HG03103 (cell line): ENCODE data around the gene TMEM178B.
"Not testable (repeated sequence)": the region's sequence is repeated elsewhere in the genome, so short reads cannot be mapped to it uniquely, and the experiment has no call there.

Source experiments
- ATAC-seq: cut with Tn5 transposase; IDR thresholded peaks from one replicate; pipeline ENCODE4 v1.9.1; 2021; ENCODE audit warnings: low read depth; ENCODE audit not compliant: unreplicated experiment

Gene TMEM178B

DNA sequence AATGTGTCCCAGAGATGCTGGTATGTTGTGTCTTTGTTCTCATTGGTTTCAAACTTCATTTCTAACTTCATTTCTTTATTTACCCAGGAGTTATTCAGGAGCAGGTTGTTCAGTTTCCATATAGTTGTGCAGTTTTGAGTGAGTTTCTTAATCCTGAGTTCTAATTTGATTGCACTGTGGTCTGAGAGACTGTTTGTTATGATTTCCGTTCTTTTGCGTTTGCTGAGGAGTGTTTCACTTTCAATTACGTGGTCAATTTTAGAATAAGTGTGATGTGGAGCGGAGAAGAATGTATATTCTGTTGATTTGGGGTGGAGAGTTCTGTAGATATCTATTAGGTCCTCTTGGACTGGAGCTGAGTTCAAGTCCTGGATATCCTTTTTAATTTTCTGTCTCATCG, 103.3 kb downstream of the TMEM178B start:
- ATAC-seq: not testable (repeated sequence)

DNA sequence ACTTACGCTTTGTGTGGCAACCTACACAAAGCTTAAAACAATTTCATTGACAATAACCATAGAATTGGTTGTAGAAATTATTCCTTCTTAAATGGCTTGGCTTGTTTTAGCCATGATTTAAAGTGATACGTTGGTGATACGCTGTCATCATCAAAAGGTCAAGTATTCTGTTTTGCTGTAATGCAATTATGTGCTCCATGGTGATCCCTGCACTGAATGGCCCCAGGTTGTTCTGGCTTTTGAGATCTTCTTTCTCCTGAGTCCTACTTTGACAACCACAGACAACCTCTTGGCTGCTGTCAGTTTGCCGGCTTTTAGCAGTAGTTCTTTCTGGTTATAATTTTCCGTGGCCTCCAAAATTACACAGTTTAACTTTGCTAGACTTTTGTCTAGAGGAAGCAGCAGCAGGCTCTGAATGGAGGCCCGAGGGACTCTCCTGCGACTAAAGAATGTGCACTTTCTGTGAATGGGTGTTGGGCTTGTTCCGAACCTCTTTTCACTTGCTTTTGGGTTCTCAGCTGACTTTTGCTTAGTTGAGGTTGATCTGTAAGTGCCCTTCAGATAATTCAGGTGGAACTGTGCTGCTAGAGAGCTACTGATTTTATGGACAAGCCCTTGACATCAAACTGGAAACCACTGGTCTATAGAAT, 104.7 kb downstream of the TMEM178B start:
- ATAC-seq: no peak

DNA sequence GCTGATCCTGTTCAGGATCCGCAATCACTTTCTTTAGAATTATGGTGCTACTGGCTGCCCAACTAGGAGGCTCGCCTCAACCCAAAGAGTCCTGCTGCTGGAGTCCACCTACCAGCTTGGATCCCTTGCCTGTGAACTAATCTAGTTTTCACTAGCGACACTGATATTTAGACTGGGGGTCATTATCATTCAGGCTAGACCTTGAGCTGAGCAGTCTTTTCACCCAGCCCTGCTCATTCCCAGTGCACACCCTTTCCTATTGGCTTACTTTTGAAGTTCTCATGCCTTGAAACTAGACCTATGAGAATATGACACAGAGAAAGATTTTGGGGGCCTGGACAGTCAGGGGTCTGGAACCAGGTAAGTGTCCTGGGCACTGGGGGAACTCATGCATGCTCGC, 107.9 kb downstream of the TMEM178B start:
- ATAC-seq: no peak

DNA sequence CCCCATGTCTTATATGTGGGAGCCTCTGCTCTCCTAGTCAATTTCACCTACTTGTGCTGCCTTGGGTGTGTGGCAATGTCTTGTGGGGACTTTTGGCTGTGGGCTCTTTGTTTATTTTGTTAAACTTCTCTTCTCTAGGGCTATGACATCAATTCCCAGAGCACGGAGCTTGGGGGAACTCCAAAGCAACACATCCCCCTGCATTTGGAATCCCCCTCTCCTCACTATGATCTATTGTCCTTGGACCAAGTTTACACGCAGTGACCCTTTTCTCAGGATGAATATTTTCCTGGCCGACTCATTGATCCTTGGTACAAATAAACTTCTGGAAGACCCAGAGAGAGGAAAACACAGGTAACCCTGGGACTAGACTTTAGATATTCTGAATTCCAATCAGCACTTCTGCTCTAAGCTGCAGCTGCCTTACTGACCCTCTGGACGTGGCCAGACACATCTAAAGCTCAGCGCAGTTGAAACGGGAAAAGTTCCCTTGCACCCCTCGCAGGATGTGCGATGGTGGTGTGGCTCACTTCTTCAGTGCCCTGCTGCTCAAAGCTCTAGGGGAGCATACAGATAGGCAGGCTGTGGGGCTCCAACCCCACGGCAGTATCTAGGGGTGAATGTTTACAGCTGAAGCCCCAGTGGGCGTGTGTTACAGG, 110.8 kb downstream of the TMEM178B start:
- ATAC-seq: no peak

DNA sequence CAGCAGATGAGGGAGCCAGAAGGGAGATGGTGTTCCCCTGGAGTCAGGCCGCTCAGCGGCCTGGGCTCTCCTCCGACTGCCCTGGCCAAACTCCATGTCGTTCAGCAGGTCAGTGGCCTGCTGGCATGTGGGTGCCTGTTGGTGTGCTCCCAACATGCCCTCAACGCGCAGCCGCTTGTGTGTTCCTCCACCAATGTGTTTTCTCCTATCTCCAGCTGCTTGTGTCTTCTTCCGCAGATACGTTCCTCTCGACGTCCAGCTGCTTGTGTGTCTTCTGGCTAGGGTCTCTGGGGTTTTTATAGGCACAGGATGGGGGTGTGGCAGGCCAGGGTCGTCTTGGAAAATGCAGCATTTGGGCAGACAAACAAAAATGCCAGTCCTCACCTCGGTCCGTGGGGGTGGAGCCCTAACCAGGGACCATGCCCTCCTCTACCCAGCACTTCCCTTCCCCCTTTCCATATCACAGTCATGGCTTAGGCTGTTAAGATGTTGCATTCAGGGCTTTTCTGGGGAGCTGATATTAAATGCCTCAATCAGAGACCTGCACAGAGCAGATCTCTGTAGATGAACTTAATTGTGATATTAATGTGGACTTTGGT, 111.6 kb downstream of the TMEM178B start:
- ATAC-seq: no peak

DNA sequence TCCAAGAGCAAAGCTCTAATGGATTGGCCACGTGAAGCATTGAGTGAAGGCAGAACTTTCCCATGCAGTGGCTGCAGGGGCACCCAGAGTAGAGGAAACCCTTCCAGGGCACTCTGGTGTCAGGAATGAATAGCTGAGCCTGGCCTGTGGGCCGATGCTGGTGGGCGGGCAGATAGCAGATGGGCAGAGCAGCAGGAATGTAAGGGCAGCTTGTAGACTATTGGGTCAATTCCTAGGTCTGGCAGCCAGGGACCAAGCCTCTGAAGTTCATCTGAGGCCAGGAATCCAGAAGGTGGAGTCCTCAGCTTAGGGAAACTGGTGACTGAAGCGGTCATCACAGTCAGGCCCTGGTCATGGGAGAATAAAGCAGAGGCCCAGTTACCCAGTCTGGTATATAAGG, 115.4 kb downstream of the TMEM178B start:
- ATAC-seq: no peak

DNA sequence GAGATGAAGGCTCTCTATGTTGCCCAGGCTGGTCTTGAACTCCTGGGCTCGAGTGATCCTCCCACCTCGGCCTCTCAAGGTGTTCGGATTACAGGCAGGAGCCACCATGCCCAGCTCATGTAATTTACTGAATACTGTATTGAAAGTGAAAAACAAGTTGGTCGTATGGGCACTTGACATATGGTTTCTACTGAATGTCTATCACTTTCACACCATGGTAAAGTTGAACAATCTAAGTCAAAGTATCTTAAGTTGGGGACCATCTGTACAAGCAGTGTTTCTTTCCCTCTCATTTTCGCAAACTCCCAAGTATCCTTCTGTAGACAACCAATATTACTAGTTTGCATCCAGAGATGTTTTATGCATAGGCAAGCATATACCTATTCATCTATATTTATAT, 116.6 kb downstream of the TMEM178B start:
- ATAC-seq: no peak

DNA sequence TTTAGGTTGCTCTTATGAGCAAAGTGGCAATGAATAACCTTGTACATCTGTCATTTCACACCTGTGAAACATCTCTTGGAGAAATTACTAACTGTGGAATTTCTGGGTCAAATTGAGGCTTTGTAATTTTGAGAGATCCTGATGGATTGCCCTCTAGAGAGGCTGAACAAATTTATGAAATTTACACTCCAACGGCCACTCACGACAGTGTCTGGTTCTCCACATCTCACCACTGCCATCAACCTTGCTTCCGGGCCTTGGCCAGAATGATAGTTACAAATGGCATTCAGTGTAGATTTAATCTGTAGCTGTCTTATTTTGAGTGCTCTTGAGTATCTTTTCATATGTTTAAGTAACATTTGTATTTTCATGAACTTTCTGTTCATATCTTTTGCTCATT, 117.4 kb downstream of the TMEM178B start:
- no peak for ATAC-seq

DNA sequence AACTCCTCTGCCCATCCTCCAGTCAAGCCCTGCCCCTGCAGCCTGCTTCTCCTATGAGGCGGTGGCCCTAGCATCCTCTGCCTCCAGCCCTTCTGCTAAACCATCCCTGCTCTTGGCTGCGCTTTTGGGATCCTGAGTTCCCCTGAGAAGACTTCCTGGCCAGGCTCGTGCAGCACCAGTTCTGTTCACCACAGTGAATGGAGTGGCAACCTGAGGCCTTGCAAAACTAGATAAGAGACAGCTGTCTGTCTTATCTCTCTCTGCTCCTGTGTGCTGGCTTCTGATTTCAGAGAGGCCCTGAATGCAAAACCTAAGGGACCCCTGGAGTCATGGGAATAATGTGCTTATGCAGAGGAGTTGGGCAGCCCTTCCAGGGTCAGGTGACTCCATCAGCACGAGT, 119.2 kb downstream of the TMEM178B start:
- no peak for ATAC-seq

DNA sequence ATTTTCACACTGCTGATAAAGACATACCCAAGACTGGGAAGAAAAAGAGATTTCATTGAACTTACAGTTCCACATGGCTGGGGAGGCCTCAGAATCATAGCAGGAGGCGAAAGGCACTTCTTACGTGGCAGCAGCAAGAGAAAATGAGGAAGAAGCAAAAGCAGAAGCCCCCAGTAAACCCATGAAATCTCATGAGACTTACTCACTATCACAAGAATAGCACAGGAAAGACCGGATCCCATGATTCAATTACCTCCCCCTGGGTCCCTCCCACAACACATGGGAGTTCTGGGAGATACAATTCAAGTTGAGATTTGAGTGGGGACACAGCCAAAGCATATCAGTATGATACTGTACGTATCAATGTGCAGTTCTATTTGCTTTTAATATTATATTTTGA, 121.9 kb downstream of the TMEM178B start:
- not testable (repeated sequence) for ATAC-seq

DNA sequence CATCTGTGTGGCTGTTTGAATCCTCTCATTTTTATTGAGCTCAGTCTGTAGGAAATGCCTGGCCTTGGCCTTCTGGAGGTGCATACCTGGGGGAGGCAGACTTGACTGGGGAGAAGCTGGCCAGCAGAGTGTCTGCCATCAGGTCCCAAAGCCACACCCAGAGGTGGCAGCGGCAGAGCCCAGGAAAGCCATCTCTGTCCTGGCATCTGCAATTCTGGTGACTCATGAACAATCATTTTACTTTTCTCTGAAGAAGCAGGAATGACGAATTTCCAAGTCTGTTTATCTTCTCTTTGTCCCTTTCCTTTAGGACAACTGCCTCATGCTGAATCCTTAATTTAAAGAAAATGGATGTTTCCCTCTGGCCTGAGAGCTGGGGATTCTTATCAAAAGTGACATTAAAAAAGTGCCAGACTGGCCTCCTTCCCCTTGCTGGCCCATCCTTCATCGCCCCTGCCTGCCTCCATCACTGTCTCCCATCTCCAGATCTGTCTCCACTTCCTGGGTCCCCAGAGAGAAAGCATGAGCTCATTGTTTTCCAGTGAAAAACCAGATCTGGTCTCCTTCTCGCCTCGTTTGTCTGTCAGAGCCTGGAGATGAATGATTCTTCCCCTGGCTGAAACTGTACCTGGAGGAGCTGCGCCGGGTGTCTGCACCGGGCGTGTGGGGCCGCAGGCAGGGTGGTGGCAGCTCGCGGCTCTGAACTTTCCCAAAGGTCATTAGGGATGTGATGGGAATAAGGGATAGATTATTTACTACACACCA, 124.5 kb downstream of the TMEM178B start:
- ATAC-seq: no peak

DNA sequence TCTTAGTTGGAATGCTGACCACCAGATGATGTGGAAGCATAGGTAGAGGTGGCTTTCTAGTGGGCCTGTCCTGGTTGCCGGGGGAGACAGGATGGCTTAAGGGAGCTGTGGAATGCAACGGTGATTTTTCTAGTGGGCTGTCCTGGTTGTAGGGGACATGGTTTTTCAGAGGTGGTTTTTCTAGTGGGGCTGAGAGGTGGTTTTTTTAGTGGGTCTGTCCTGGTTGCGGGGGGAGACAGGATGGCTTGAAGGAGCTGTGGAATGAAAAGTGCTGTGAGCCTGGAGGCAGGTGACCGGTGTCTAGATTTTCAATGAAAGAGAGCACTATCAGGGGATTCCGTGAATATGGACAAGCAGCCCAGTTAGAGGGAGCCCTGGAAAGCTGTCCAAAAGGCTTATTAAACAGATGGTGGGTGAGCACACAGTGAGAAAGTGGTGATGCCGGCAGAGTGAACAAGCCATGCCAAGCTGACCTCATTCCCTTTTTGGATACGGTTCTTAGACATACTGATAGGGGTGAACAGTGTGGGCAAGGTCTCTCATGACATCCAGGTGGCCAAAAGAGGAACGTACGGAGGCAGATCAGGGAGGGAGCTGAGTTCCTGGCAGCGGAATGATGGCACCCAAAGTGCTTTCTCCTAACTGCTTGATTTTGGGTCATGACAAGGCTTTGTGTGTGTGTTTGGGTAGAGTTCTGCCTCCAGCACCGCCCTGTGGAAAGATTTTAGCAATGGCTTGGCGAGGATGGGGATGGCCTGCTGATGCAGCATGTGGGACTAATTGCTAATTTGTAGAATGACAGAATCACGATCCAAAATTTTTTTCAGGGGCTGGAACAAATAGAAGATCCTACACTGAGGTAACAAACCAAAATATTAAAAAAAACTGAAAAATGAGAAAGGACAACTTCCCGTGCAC, 126.6 kb downstream of the TMEM178B start:
- ATAC-seq: no peak

DNA sequence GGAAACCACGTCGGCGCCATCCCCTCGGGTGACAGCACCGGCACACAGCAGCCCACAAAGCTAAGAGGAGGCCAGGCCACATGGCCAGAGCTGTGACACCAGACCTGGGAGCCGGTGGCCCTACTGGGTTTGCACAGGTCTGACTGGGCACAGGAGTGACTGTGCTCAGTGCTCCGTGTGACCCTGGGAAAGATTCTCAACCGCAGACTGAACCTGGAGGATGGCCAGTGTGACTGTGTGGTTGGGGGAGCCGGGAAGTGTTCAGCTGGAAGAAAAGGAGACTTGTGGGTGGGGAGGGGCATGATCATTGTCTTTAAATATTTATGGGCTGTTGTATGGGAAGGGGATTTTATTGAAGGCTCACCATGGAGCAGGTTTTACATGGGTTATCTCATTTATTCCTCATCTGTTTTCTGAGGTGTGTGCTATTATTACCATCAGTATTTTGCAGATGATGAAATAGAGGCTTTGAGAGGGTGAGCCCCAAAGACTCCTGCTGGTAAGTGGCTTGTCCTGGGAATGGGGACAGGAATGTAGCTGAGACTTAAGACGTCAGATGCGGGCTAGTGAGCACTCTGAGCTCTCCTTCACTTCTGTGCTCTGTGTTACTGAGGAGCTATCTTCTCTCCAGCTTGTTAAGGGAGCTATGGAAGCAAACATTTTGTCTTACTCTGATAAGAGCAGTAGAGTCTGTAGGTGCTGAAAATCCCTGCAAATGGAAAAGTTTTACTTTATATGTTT, 127.5 kb downstream of the TMEM178B start:
- no peak for ATAC-seq

DNA sequence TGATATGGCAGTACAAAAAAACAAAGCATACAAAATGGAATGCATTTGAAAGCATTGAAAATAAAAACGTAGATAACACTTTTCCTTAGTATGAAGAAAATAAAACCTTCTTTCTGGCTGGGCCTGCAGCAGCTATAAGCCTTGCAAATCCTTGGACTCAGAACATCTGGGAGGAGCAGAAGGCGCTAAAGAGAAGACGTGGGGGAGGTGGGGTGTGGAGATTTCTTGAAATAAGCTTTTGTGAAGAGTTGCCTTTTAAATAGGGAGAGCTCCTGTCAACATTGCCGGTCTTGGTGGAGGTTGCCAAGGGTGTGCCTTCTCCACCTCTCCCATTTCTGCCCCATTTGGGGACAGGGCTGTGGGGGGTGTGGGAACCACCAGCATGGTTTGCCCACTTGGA, 128.7 kb downstream of the TMEM178B start:
- ATAC-seq: no peak

DNA sequence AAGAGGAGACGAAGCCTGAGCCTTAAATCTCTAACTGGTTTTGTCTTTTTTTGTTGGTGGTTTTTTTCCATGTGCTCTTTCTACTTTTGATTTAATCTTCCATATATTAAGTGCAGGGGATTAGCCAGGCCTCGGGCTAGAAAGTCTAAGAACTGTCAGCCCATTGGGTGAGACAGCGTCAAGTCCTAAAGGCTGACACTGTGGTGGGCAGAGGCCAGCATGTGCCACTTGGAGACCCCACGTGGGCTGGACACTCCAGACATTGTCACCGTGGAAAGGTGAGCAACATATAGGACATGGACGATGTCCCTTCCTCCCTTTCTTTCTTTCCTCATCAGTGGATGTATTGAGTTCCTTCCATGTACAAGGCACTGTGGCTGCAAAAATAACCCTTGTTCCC, 129.3 kb downstream of the TMEM178B start:
- no peak for ATAC-seq

DNA sequence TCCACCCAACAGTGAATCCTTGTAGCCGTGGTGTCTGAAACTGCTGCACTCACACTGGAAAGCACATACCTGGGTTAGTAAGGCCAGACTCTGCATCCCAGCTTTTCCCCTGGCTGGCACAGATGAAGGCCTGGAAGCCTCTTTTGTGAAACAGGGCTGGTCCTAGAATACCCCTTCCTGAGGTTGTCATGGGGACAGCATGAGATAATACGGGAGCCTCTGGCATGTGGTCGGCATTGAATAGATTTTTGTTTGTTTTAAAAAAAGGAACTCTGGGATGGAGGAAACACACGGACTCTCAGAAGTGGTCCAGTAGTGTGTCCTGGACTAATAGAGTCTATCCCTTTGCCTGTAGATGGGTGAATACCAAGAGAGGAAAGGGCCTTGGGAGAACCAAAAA, 129.7 kb downstream of the TMEM178B start:
- no peak for ATAC-seq

DNA sequence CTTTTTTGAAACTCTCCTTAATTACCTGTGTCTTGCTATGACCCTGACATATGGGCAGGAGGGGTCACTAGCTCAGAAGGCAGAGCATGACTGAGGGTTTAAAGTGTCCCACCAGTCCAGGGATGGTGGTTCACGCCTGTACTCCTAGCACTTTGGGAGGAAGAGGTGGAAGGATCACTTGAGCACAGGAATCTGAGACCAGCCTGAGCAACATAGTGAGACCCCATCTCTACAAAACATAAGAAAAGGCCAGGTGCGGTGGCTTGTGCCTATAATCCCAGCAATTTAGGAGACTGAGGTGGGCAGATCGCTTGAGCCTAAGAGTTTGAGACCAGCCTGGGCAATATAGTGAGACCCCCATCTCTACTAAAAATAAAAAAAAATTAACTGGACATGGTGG, 133.8 kb downstream of the TMEM178B start:
- ATAC-seq: no peak

DNA sequence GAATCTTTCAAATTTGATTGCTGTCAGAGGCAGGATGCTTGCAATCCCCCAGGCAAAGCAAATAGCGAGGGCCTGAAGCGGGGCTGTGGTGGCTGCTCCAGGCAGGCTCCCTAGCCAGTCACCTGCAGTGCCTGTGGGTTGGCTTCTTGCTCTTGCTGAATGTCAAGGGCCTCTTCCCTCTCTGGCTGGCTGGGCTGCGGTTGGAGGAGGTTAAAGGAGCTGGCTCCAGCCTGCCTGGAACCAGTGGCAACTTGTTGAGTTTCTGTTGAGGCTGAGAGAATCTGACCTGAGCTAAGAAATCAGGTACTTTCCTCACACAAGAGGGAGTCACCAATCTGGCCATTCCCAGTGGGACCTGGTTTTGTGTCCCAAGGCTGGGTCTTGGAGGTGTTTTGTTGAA, 134.7 kb downstream of the TMEM178B start:
- ATAC-seq: no peak

DNA sequence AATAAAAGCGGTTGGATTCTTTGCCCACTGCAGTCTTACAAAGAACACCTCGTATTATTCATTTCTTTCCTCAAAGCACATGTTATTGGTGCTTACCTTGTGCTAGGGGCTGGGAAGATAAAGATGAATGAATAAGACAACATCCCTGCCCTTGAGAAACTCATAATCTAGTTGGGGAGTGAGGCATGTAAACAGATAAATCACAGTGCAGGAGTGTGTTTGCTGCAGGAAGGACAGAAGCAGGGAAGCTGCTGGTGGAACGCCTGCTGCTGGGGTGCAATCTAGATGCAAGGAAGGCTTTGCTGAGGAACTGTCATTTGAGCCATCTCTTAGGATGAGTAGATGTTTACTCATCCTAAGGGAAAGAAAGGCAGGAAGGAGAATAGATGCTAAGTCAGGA, 135.6 kb downstream of the TMEM178B start:
- ATAC-seq: no peak

DNA sequence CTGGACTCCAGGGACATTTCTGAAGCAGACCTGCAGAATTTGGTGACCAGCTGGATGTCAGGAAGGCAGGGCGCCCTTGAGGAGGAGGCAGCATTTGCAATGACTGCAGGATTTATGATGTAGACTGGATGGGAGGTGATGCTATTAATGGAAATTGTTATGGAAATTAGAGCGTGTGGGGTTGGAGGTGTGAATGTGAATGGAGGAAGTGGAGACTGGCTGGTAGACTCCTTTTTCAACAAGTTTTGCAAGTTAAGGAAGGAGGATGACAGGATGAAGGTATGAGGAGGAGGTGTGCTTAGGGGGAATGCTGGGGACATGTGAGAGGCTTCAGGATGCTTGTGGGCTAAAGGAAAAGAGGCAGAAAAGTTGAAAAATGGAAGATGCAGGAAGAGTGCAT, 137.0 kb downstream of the TMEM178B start:
- ATAC-seq: no peak
